Liver (tissue), 9 donors: ENCODE data around the gene MBLAC1. TPM values are rescaled to one million over a fixed set of nuclear protein-coding genes. Genes with fewer than 3 reads are reported as not detected.

Source experiments
- DNase-seq: peaks from one replicate; pipeline ENCODE4 v3.0.0-alpha.2; 2017; ENCODE audit warnings: low spot score
- H3K27ac ChIP-seq, 2 donors: one replicate each; pipeline ENCODE4 v1.7.0; 2013; ENCODE audit warnings: inconsistent platforms in 2 of 2, low read length in 2 of 2, control low read depth in 1 of 2, low read depth in 1 of 2, mild to moderate bottlenecking in 1 of 2
- H3K27me3 ChIP-seq, 4 donors: one replicate each; pipeline versions ENCODE4 v1.6.1 to v1.7.0; 2013; ENCODE audit warnings: low read length in 3 of 4, inconsistent platforms in 1 of 4, mild to moderate bottlenecking in 1 of 4, moderate library complexity in 1 of 4; ENCODE audit not compliant: control insufficient read depth in 4 of 4, insufficient read depth in 4 of 4
- H3K36me3 ChIP-seq, 4 donors: one replicate each; pipeline versions ENCODE4 v1.6.1 to v1.7.0; 2013; ENCODE audit warnings: low read length in 3 of 4, mild to moderate bottlenecking in 3 of 4, low read depth in 1 of 4, moderate library complexity in 1 of 4; ENCODE audit not compliant: control insufficient read depth in 4 of 4, insufficient read depth in 3 of 4
- H3K4me1 ChIP-seq, 4 donors: one replicate each; pipeline versions ENCODE4 v1.6.1 to v1.7.0; 2013; ENCODE audit warnings: low read length in 3 of 4, mild to moderate bottlenecking in 3 of 4, moderate library complexity in 1 of 4; ENCODE audit not compliant: control insufficient read depth in 4 of 4, insufficient read depth in 4 of 4
- H3K4me3 ChIP-seq, 3 donors: one replicate each; pipeline versions ENCODE4 v1.6.1 to v1.7.0; 2013; ENCODE audit warnings: low read length in 3 of 3, control low read depth in 1 of 3, low read depth in 1 of 3, mild to moderate bottlenecking in 1 of 3
- H3K9ac ChIP-seq, 2 donors: one replicate each; pipeline ENCODE4 v1.7.0; 2013; ENCODE audit warnings: low read length in 2 of 2, mild to moderate bottlenecking in 2 of 2, moderate library complexity in 2 of 2, control low read depth in 1 of 2, low read depth in 1 of 2
- H3K9me3 ChIP-seq, 4 donors: one replicate each; pipeline versions ENCODE4 v1.6.1 to v1.7.0; 2013; ENCODE audit warnings: low read length in 3 of 4; ENCODE audit not compliant: control insufficient read depth in 4 of 4
- EGR1 ChIP-seq, 2 donors: IDR thresholded peaks; 2 replicates each; pipeline ENCODE4 v1.6.1; 2016 to 2018; ENCODE audit warnings: antibody characterized with exemption in 2 of 2, low read depth in 2 of 2
- FOXA1 ChIP-seq: IDR thresholded peaks from 2 replicates; pipeline ENCODE4 v1.6.1; 2016; ENCODE audit warnings: antibody characterized with exemption
- FOXA2 ChIP-seq: IDR thresholded peaks from 2 replicates; pipeline ENCODE4 v1.6.1; 2016; ENCODE audit warnings: antibody characterized with exemption
- GABPA ChIP-seq, 2 donors: IDR thresholded peaks in 1 of 2; conservative IDR thresholded peaks in 1 of 2; 2 replicates each; pipeline ENCODE4 v1.6.1; 2016; ENCODE audit warnings: antibody characterized with exemption in 2 of 2, mild to moderate bottlenecking in 1 of 2, moderate library complexity in 1 of 2
- HNF4A ChIP-seq, 2 donors: conservative IDR thresholded peaks; 2 replicates each; pipeline ENCODE4 v1.6.1; 2016; ENCODE audit warnings: antibody characterized with exemption in 2 of 2, mild to moderate bottlenecking in 2 of 2
- HNF4G ChIP-seq: IDR thresholded peaks from 2 replicates; pipeline ENCODE4 v1.6.1; 2016; ENCODE audit warnings: antibody characterized with exemption
- JUND ChIP-seq, 2 donors: IDR thresholded peaks; 2 replicates each; pipeline ENCODE4 v1.6.1; 2016; ENCODE audit warnings: antibody characterized with exemption in 2 of 2
- NR2F2 ChIP-seq: IDR thresholded peaks from 2 replicates; pipeline ENCODE4 v1.6.1; 2016; ENCODE audit warnings: antibody characterized with exemption
- RAD21 ChIP-seq, 2 donors: IDR thresholded peaks; 2 replicates each; pipeline ENCODE4 v1.6.1; 2016; ENCODE audit warnings: antibody characterized with exemption in 2 of 2, mild to moderate bottlenecking in 2 of 2
- RXRA ChIP-seq, 2 donors: IDR thresholded peaks; 2 replicates each; pipeline ENCODE4 v1.6.1; 2017 to 2018; ENCODE audit warnings: antibody characterized with exemption in 2 of 2, mild to moderate bottlenecking in 1 of 2
- SP1 ChIP-seq: IDR thresholded peaks from 2 replicates; pipeline ENCODE4 v1.6.1; 2018; ENCODE audit warnings: antibody characterized with exemption, mild to moderate bottlenecking
- TAF1 ChIP-seq: conservative IDR thresholded peaks from 2 replicates; pipeline ENCODE4 v1.6.1; 2016; ENCODE audit warnings: antibody characterized with exemption, mild to moderate bottlenecking
- YY1 ChIP-seq: IDR thresholded peaks from 2 replicates; pipeline ENCODE4 v1.6.1; 2016; ENCODE audit warnings: antibody characterized with exemption, mild to moderate bottlenecking
- WGBS: extraction: QIAGEN DNeasy Blood & Tissue Kit; methylation state at CpG from one replicate; pipeline ENCODE4 v1.1.7; 2013; 5-methylcytosine and 5-hydroxymethylcytosine counted together
- polyA plus RNA-seq, 2 donors: library from polyadenylated mRNA; stranded (reverse) in 1 of 2; unstranded in 1 of 2; fragments of 200-250 nt in 1 of 2; fragments of >200 nt in 1 of 2; fragmentation: Nextera tagmentation in 1 of 2; extraction: Ambion mirVana in 1 of 2; gene quantifications; one replicate each; pipeline versions ENCODE4 v1.2.1 to v1.2.3, GENCODE V29; 2013 to 2015
- total RNA-seq, 2 donors: library from RNA; depleted of rRNA; stranded (reverse); fragments of >200 nt; gene quantifications; one replicate each; pipeline ENCODE4 v1.2.3, GENCODE V29; 2014
- TF ChIP-seq, protein P1 (sequence below): IDR thresholded peaks from 2 replicates; pipeline ENCODE4 v1.6.1; 2016; ENCODE audit warnings: antibody characterized with exemption
- TF ChIP-seq, protein P2 (sequence below): IDR thresholded peaks from 2 replicates; pipeline ENCODE4 v1.6.1; 2016; ENCODE audit warnings: antibody characterized with exemption
- TF ChIP-seq, protein P3 (sequence below): fragments of 150-350 bp; IDR thresholded peaks from 2 replicates; pipeline ENCODE4 v1.5.1; 2017; ENCODE audit warnings: improper control_type of control experiment, low read depth, low read length; ENCODE audit not compliant: missing input control
- TF ChIP-seq, protein P4 (sequence below): IDR thresholded peaks from 2 replicates; pipeline ENCODE4 v1.6.1; 2016; ENCODE audit warnings: antibody characterized with exemption
- TF ChIP-seq, protein P5 (sequence below): IDR thresholded peaks from 2 replicates; pipeline ENCODE4 v1.6.1; 2016; ENCODE audit warnings: antibody characterized with exemption, mild to moderate bottlenecking
- donor health status: healthy.
- donor health status: healthy.
- donor health status: healthy.
- donor health status: healthy.
- donor health status: healthy.

Gene MBLAC1
- total and polyA plus RNA-seq, 4 donors, result 1.0 to 1.4 (median 1.3) TPM

DNA sequence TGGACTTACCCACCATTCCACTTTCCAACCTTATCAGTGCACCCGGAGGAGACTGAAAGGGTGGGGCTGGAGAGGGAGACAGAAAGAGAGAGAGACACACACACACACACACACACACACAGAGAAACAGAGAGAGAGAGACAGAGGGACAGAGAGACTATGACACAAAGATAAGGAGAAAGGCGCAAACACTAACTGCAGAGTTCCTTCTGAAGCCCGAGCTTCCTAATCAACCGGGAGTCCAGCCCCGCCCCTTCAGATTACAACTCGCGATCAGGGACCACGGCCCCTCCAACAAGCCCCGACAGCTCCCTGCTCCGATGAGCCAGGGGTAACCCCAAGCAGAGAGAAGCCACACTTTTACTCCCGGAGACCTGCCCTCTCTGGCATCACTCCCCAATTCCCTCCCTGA is 41.2 kb downstream of the MBLAC1 start (continued):
- TF ChIP-seq, protein P1, sequence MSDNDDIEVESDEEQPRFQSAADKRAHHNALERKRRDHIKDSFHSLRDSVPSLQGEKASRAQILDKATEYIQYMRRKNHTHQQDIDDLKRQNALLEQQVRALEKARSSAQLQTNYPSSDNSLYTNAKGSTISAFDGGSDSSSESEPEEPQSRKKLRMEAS, result no peak
- TF ChIP-seq, protein P2, sequence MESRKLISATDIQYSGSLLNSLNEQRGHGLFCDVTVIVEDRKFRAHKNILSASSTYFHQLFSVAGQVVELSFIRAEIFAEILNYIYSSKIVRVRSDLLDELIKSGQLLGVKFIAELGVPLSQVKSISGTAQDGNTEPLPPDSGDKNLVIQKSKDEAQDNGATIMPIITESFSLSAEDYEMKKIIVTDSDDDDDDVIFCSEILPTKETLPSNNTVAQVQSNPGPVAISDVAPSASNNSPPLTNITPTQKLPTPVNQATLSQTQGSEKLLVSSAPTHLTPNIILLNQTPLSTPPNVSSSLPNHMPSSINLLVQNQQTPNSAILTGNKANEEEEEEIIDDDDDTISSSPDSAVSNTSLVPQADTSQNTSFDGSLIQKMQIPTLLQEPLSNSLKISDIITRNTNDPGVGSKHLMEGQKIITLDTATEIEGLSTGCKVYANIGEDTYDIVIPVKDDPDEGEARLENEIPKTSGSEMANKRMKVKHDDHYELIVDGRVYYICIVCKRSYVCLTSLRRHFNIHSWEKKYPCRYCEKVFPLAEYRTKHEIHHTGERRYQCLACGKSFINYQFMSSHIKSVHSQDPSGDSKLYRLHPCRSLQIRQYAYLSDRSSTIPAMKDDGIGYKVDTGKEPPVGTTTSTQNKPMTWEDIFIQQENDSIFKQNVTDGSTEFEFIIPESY, result no peak
- TF ChIP-seq FOXA1, result no peak
- TF ChIP-seq, protein P3, sequence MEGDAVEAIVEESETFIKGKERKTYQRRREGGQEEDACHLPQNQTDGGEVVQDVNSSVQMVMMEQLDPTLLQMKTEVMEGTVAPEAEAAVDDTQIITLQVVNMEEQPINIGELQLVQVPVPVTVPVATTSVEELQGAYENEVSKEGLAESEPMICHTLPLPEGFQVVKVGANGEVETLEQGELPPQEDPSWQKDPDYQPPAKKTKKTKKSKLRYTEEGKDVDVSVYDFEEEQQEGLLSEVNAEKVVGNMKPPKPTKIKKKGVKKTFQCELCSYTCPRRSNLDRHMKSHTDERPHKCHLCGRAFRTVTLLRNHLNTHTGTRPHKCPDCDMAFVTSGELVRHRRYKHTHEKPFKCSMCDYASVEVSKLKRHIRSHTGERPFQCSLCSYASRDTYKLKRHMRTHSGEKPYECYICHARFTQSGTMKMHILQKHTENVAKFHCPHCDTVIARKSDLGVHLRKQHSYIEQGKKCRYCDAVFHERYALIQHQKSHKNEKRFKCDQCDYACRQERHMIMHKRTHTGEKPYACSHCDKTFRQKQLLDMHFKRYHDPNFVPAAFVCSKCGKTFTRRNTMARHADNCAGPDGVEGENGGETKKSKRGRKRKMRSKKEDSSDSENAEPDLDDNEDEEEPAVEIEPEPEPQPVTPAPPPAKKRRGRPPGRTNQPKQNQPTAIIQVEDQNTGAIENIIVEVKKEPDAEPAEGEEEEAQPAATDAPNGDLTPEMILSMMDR, result no peak

DNA sequence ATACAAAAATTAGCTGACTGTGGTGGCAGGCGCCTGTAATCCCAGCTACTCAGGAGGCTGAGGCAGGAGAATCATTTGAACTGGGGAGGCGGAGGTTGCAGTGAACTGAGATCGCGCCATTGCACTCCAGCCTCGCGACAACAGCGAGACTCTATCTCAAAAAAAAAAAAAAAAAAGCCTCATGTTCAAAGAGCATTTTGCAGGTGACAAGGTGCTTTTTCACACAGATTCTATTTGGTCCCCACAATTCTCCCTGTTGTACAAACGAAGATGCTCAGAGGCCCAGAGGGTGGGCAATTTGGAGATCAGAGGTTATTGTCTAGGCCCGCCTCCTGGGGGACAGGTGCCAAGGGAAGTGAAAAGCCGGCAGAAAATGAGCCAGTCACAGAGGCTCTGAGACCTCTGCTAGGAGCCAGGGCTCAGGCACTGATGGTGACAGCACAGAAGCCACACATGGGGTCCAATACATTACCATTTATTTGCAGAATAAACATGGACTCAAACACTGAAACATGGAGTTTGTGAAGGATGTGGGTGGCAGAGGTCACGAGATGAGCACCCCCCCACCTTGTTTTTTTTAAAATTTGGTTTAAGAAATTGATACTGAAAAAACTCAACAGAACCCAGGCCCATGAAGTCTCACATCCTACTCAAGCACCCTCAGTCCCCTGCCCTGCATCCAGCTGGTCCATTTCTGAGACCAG is 42.5 kb downstream of the MBLAC1 start:
- Histone ChIP-seq H3K9me3 (no peaks in the 10 kb centered on the region), H3K9ac (no peak overlapping the region), H3K4me3 (no peak overlapping the region), H3K36me3 (no peaks in the 10 kb centered on the region), H3K27ac (no peak overlapping the region), H3K4me1 (peaks cover 0 to 11% (median 4%) of the 10 kb centered on the region in 4 donors), H3K27me3 (peaks cover 0 to 8% (median 2%) of the 10 kb centered on the region in 4 donors)
- WGBS, result 65% methylated on average over 11 of the region's 11 CpGs
- TF ChIP-seq, protein P4, sequence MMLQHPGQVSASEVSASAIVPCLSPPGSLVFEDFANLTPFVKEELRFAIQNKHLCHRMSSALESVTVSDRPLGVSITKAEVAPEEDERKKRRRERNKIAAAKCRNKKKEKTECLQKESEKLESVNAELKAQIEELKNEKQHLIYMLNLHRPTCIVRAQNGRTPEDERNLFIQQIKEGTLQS, result no peak
- TF ChIP-seq GABPA (IDR thresholded peaks at IDR 0.05 in 1 of 2, conservative IDR thresholded peaks at IDR 0.05 in 1 of 2), result no peak
- no peak for TF ChIP-seq EGR1 (IDR thresholded peaks at IDR 0.05; ENCODE audit: low read depth in 2 of 2)
- no peak for TF ChIP-seq FOXA1
- TF ChIP-seq, protein P1, result no peak
- no peak for TF ChIP-seq RAD21 (IDR thresholded peaks at IDR 0.05)
- no peak for TF ChIP-seq RXRA (IDR thresholded peaks at IDR 0.05)
- TF ChIP-seq, protein P2, result no peak
- no peak for TF ChIP-seq HNF4G
- TF ChIP-seq SP1, result no peak
- TF ChIP-seq YY1, result no peak
- no peak for TF ChIP-seq HNF4A (conservative IDR thresholded peaks at IDR 0.05)
- TF ChIP-seq, protein P5, sequence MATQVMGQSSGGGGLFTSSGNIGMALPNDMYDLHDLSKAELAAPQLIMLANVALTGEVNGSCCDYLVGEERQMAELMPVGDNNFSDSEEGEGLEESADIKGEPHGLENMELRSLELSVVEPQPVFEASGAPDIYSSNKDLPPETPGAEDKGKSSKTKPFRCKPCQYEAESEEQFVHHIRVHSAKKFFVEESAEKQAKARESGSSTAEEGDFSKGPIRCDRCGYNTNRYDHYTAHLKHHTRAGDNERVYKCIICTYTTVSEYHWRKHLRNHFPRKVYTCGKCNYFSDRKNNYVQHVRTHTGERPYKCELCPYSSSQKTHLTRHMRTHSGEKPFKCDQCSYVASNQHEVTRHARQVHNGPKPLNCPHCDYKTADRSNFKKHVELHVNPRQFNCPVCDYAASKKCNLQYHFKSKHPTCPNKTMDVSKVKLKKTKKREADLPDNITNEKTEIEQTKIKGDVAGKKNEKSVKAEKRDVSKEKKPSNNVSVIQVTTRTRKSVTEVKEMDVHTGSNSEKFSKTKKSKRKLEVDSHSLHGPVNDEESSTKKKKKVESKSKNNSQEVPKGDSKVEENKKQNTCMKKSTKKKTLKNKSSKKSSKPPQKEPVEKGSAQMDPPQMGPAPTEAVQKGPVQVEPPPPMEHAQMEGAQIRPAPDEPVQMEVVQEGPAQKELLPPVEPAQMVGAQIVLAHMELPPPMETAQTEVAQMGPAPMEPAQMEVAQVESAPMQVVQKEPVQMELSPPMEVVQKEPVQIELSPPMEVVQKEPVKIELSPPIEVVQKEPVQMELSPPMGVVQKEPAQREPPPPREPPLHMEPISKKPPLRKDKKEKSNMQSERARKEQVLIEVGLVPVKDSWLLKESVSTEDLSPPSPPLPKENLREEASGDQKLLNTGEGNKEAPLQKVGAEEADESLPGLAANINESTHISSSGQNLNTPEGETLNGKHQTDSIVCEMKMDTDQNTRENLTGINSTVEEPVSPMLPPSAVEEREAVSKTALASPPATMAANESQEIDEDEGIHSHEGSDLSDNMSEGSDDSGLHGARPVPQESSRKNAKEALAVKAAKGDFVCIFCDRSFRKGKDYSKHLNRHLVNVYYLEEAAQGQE, result no peak
- no peak for TF ChIP-seq TAF1
- no peak for TF ChIP-seq JUND (IDR thresholded peaks at IDR 0.05)
- no peak for TF ChIP-seq NR2F2
- TF ChIP-seq FOXA2, result no peak
- TF ChIP-seq, protein P3, result no peak
- no peak for DNase-seq
